Measurements from ENCODE around the gene RSPRY1. TPM values are rescaled to one million over a fixed set of nuclear protein-coding genes. Genes with fewer than 3 reads are reported as not detected.

RSPRY1 gene
- total RNA-seq, 4 donors from 2014 or later = 22.7 to 40.6 (median 28.9) TPM

DNA sequence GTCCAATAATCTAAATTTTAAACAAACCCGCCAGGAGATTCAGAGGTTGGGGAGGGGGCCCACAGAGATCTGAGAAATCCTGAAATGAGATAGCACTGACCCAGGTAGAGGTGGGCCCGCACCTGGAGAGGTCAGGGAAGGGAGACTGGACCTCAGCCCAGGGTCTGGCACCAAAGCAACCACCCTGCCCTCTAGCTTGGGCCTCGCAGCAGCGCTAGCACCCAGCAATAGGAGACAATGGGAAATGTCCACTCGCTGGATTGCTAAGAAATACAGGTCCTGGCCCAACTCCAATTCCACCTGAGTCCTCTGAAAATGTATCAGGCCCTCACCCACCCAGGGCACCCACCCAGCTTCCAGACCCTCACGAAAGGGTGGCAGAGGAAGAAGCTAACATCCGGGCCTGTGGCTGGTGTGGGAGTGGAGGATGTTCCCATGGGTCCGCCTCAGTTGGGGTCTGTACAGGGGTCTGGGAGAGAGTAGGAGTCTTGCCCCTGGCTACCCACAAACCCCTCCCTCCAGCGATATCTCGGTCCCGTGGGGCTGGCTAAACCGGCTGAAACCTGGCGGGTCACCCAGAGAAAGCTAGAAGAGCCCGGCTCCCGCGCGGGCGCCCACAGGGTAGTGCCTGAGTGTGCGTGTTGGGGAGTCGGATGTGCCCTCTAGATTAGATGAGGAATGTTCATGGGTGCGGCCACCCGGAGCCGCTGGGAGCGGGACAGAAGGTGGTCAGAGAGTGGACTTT, 97.3 kb downstream of the RSPRY1 start:
- ATAC-seq (ENCODE audit: low FRiP score) = peak; percentile 29
- no peak for DNase-seq (ENCODE audit: low spot score)
- TF ChIP-seq, protein P1, sequence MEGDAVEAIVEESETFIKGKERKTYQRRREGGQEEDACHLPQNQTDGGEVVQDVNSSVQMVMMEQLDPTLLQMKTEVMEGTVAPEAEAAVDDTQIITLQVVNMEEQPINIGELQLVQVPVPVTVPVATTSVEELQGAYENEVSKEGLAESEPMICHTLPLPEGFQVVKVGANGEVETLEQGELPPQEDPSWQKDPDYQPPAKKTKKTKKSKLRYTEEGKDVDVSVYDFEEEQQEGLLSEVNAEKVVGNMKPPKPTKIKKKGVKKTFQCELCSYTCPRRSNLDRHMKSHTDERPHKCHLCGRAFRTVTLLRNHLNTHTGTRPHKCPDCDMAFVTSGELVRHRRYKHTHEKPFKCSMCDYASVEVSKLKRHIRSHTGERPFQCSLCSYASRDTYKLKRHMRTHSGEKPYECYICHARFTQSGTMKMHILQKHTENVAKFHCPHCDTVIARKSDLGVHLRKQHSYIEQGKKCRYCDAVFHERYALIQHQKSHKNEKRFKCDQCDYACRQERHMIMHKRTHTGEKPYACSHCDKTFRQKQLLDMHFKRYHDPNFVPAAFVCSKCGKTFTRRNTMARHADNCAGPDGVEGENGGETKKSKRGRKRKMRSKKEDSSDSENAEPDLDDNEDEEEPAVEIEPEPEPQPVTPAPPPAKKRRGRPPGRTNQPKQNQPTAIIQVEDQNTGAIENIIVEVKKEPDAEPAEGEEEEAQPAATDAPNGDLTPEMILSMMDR (IDR thresholded peaks at IDR 0.05) = no peak

GRCh38 chr16:57283959-57284208, 97.8 kb downstream of the RSPRY1 start:
- no peak for ATAC-seq (ENCODE audit: low FRiP score)
- DNase-seq (ENCODE audit: low spot score) = no peak
- TF ChIP-seq, protein P1 (IDR thresholded peaks at IDR 0.05) = no peak

DNA sequence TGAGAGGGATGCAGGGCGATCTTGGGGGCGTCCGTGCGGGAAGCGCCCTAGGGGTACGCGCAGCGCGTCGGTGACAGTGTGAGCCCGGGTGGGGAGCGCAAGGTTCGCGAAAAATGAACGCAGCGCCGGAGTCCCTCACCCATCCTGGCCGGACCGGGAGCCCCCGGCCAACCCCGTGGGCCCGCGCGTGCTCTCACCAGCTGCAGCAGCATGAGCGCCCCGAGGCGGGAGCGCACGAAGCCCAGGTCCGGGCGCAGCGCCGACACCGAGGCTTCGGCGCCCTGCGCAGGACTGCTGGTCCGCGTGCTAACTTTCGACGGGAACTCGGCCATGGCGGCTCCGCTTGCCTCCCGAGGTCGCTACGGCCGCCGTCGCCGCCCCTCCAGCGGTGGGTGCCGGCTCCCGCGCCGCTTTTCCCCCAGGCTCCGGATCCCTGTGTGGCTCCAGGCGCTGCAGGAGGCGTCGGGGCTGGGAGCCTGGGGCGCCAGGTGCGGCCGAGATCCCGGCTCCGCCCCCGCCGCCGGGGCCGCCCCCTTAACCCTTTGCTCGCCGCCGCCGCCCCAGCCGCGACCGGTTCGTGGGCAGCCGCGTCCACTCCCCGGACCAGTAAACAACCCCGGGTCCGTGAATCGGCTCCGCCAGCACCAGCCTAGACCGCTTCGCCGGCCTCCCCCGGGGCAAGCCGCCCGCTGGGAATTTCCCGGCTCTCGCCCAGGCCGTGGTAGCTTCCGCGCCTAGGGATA, 98.3 kb downstream of the RSPRY1 start, which contains the start of gene PLLP:
Gene PLLP (minus strand): TSS at position 464 of the 743 bp plus-strand sequence. CDS start 132 bp downstream, at position 332.
- DNase-seq (ENCODE audit: low spot score) = no peak
- TF ChIP-seq, protein P1 (IDR thresholded peaks at IDR 0.05) = no peak
- ATAC-seq (ENCODE audit: low FRiP score) = peak; percentile 71

DNA sequence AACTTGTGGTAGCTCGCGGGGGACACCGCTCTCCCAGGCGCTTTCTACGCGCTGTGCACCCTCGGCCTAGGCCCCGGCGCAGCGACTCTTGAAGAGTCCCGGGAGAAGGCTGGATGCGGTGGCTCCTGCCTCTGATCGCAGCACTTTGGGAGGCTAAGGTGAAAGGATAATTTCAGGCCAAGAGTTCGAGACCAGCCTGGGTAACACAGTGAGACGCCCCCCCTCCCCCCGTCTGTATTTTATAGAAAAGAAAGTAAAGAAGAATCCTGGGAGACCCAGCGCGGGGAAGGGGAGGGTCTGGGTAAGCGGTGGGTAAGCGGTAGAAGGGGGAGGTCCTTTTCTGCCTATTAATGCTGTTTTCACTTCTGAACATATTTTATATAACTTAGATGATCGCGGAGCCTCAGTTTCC, 98.8 kb downstream of the RSPRY1 start:
- TF ChIP-seq, protein P1 (IDR thresholded peaks at IDR 0.05) = no peak
- ATAC-seq (ENCODE audit: low FRiP score) = no peak
- no peak for DNase-seq (ENCODE audit: low spot score)

- DNase-seq (ENCODE audit: low spot score) (no peak), ATAC-seq (ENCODE audit: low FRiP score) (no peak)
- TF ChIP-seq, protein P1 (IDR thresholded peaks at IDR 0.05) = no peak
These were observed 99.2 kb downstream of the RSPRY1 start for GRCh38 chr16:57285379-57285778.

DNA sequence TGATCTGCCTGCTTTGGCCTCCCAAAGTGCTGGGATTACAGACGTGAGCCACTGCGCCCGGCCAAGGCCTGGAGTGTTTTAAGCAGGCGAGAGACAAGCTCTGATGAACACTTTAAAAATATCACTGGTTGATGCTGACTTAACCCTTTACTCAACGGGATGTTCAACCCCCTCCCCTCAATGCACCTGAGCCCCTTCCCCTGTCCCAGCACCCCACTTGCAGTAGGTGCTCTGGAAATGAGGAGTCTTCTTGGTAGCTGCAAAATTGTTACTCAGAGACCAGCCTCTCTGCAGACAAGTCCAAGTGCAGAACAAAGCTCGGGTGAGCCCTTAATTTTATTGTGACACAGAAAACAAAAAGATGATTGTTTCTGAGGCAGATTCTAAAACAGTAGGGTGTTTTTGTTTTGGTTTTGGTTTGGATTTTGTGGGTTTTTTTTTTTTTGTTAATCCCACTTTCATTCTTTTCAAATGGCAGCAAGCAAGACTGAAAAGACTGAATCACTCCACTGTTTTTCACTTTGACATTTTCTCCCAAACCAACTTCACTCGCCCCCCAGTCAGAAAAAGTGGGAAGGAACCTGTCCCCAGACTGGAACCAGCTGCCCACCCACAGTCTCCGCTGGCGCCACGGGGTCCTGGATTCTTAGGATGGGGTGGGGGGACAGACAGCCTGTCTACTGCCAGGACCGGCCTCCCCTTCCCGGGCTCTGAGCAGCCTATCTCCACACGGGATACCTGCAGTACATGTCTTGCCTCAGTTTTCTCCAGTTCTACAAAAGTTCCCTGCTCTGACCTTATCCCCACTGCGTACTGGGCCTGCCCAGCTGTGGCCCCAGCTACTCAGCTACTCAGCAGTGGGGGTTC, 103.5 kb downstream of the RSPRY1 start:
- ATAC-seq (ENCODE audit: low FRiP score) (no peak), DNase-seq (ENCODE audit: low spot score) (no peak)
- TF ChIP-seq, protein P1 (IDR thresholded peaks at IDR 0.05) = no peak

Other genes starting within 250 kb of the RSPRY1 start
- 10 to 100 TPM in 1 of 4 donors, 1 to 10 TPM in 2, under 1 TPM in 1; 0.84 to 61.5 (median 5.9) TPM for gene CETP, start 224.4 kb upstream of the RSPRY1 start, total RNA-seq
- 100 to 1,000 TPM in 1 of 4 donors, 10 to 100 TPM in 3; 20.6 to 189 (median 43.2) TPM for gene NLRC5, start 196.8 kb upstream of the RSPRY1 start, total RNA-seq
- gene CPNE2, start 93.7 kb upstream of the RSPRY1 start, total RNA-seq = 10 to 100 TPM; 28.2 to 66.0 (median 45.8) TPM
- 10 to 100 TPM; 47.1 to 62.6 (median 54.5) TPM for gene PSME3IP1, start 290 bp upstream of the RSPRY1 start, total RNA-seq
- gene ARL2BP, start 58.9 kb downstream of the RSPRY1 start, total RNA-seq = 10 to 100 TPM; 48.8 to 67.3 (median 65.0) TPM
- 10 to 100 TPM in 3 of 4 donors, 1 to 10 TPM in 1; 9.0 to 49.1 (median 12.2) TPM for gene PLLP, start 98.3 kb downstream of the RSPRY1 start, total RNA-seq
- gene CCL22, start 172.5 kb downstream of the RSPRY1 start, total RNA-seq = 1 to 10 TPM in 1 of 4 donors, not detected in 3; 6.7 TPM
- 10 to 100 TPM in 2 of 4 donors, 1 to 10 TPM in 2; 7.1 to 59.7 (median 11.9) TPM for gene CX3CL1, start 186.2 kb downstream of the RSPRY1 start, total RNA-seq
- gene CCL17, start 218.4 kb downstream of the RSPRY1 start, total RNA-seq = not detected

Data from omental fat pad (tissue), 4 donors.